ENCODE results near the gene ZIC1.

The ZIC1 gene

DNA sequence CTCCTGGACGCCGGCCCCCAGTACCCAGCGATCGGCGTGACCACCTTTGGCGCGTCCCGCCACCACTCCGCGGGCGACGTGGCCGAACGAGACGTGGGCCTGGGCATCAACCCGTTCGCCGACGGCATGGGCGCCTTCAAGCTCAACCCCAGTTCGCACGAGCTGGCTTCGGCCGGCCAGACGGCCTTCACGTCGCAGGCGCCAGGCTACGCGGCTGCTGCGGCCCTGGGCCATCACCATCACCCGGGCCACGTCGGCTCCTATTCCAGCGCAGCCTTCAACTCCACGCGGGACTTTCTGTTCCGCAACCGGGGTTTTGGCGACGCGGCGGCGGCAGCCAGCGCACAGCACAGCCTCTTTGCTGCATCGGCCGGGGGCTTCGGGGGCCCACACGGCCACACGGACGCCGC is 956 bp downstream of the ZIC1 start:
- DNase-seq (ENCODE audit: low spot score), result no peak

DNA sequence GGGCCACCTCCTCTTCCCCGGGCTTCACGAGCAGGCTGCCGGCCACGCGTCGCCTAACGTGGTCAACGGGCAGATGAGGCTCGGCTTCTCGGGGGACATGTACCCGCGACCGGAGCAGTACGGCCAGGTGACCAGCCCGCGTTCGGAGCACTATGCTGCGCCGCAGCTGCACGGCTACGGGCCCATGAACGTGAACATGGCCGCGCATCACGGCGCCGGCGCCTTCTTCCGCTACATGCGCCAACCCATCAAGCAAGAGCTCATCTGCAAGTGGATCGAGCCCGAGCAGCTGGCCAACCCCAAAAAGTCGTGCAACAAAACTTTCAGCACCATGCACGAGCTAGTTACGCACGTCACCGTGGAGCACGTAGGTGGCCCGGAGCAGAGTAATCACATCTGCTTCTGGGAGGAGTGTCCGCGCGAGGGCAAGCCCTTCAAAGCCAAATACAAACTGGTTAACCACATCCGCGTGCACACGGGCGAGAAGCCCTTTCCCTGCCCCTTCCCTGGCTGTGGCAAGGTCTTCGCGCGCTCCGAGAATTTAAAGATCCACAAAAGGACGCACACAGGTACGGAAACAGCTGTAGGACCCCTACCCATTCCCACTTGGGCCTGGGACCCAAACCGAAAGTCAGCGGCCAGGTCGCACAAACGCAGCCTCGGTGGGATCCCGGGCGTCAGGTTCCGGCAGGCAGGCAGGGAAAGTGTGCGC is 1.5 kb downstream of the ZIC1 start:
- DNase-seq (ENCODE audit: low spot score), result no peak

- no peak for DNase-seq (ENCODE audit: low spot score)
These were observed 2.2 kb downstream of the ZIC1 start for GRCh38 chr3:147411238-147411814.

GRCh38 chr3:147411815-147412241 is 2.7 kb downstream of the ZIC1 start:
- DNase-seq (ENCODE audit: low spot score), result peak; percentile 2

DNA sequence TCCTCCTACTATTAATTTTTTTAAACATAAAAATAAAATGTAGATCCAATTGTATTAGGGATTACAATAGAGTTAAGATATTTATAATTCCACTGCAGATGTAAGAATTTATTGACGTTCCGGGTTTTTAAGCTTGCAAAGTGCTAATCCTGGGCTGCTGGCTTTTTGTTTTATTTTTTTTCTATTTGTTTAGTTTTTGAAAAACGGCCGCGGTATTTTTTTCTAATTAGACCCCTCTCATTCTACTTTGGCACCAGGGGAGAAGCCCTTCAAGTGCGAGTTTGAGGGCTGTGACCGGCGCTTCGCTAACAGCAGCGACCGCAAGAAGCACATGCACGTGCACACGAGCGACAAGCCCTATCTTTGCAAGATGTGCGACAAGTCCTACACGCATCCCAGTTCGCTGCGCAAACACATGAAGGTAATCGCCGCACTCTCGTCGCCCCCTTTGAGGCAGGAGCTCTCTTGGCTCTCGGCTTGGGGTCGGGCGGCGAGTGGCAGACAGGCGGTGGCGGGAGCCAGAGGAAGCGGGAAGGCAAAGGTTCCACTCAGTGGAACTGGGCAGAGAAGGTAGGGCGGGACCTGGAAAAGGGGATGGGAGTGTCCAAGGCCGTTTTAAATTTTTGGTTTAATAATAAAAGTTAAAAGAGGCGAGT is 3.2 kb downstream of the ZIC1 start:
- DNase-seq (ENCODE audit: low spot score), result peak; percentile 10

DNA sequence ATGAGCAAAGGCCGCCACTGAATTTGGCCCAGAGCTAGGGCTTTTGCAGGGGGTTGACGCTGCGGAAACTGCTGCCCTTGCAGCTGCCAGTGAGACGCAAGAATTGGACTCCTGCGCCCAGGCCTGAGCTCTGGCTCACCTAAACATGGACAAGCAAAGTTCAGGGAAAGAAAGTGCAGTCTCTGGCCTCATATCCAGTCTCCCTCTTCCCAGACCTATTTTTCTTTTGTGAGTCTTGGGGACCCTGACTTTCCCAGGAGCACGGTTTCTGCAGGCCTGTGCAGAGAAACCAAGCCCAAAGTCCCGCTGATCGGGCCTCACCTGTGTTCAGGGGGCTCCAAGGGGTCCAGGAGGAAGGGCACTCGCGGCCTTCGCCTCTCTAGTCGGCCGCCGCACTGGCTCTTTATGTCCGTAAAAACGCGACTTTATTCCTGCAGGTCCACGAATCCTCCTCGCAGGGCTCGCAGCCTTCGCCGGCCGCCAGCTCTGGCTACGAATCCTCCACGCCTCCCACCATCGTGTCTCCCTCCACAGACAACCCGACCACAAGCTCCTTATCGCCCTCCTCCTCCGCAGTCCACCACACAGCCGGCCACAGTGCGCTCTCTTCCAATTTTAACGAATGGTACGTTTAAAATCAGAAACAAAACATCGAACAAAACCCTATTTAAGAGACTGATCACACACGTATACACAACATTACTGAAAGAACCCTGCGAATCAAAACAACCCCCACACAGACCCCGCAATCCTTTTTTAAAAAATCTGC is 3.9 kb downstream of the ZIC1 start:
- DNase-seq (ENCODE audit: low spot score), result peak; percentile 15

DNA sequence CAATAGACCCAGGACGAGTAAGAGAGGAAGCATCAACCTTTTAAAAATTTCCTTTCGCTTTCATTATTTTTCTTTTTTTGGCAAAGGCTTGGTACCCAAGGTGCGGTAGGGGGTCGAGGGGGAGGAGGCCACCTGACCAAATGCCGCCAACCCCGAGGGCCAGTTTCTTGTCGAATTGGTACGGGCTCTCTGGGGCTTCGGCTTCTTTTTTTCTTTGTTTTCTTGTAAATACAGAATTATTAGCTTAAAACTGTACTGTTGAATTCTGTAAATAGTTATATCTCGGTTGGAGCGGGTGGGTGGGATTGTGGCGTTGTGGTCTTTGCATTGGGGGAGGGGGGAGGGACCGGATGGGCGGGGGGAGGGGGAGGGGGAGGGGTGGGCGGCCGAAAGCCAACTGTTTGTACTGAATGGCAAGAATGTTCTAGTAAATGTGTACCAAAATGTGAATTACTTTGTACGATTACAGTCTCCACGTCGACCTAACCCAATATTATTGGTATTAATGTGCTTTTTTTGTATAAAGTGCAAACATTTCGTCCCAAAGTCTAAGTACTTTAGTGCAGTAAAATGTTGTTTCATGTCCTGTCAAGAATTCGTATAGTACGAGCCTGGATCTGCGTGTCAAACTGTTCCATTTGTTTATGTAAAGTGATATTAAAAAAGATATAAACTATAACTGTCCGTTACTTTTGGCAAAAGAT is 4.7 kb downstream of the ZIC1 start:
- peak; percentile 5 for DNase-seq (ENCODE audit: low spot score)

- DNase-seq (ENCODE audit: low spot score), result peak; percentile 2
These were observed 5.4 kb downstream of the ZIC1 start for GRCh38 chr3:147414390-147415138.

DNA sequence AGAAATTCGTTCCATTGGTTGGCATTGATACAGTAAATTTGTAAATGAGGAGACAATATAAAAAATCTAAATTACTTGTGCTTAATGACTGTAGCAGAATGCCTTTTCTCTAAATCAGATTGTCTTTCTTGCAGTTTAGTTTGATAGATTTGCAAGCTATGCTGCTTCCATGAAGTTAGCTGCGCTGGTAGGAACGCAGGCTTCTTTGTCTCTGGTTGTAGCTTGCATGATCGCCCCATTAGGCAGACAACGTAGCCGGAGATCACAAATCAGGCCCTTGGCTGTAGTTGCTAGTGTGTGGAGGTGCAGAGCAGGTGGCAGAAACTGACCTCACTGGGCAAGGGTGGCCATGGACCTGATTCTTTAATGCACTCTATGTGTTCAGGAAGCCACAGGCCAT is 6.1 kb downstream of the ZIC1 start:
- DNase-seq (ENCODE audit: low spot score), result peak; percentile 3

GRCh38 chr3:147415874-147416273 is 6.7 kb downstream of the ZIC1 start:
- DNase-seq (ENCODE audit: low spot score), result peak; percentile 5

DNA sequence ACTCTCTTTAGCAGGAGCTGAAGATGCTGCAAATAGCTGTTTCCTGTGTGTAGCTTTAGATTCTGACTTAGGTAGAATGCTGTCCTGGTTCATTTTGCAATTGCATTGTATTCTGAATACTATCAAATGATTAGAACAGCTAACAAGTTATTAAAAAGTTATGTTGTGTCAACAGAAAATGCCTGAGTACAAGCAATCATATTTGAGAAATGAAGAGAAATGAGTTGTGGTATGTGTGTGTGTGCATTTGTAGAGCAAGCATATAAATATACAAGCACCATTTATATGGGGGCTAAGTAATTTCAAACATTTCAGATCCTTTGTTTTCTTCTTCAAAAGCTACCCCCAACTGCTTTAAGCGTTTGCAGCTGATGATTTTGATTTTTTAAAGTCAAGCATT is 7.8 kb downstream of the ZIC1 start:
- no peak for DNase-seq (ENCODE audit: low spot score)

- DNase-seq (ENCODE audit: low spot score), result peak; percentile 3
These were observed 8.6 kb downstream of the ZIC1 start for GRCh38 chr3:147417551-147418295.

- DNase-seq (ENCODE audit: low spot score), result peak; percentile 4
These were observed 9.2 kb downstream of the ZIC1 start for GRCh38 chr3:147418371-147418781.

DNA sequence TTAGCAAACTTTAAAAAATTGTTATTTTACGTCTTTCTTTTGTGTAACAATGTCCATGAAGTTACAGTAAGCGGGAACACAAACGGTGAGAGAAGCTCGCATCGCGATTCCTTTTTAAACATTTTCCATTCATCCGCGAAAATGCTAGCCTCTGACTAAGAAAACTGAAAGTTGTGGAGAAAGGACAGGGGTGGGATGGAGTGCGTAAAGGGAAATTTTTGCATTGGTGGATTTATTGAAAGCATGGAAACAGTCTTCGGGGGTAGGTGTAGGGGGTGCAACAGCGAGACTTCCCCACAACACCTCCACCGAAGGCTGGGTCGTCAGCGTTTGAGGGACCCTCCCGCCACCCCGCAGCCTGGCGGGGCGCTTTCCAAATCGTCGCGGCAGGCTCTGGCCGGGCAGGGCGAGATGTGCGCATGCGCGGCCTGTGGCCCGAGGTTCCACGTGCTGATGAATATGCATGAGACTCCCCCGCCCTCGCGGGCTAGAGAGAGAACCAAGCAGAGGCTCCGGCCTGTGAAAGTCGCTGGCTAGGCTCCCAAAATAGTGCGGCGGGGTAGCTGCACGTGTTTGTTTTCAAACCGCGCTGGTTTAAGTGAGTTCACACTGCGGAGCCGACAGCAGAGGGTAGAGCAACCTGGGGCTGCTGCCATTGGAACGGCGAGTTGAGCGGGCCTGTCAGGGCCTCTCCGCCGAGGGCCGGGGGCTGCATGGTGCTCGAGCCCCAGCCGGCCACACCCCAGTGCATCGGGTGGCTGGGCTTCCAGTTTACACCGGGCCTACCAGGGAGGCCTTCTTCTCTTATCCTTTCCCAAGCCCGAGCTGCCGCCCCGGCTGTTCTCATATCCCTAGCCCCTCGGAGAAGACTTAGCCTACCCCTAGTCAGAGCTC is 9.9 kb downstream of the ZIC1 start:
- peak; percentile 69 for DNase-seq (ENCODE audit: low spot score)

DNA sequence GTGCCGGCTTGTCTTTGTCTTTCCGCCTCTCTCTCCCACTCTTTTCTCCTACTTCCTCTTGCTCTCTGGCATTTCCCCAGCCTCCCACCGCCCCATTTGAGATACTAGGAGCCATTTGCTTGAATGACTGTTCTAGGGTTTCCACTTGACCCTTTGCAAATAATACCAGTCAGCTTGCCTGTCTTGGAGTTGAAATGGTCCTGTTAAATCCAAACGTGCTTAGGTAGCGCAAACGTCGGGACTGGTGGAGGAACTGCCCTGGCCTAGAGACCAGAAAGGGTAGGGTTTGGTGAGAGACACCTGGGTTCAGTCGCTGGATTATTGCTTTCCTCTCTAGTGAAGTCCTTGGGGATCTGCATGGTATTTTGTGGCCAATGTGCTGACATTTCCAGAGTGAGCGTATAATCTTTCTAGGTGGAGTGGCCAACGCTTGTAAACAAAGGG is 10.6 kb downstream of the ZIC1 start:
- no peak for DNase-seq (ENCODE audit: low spot score)

DNA sequence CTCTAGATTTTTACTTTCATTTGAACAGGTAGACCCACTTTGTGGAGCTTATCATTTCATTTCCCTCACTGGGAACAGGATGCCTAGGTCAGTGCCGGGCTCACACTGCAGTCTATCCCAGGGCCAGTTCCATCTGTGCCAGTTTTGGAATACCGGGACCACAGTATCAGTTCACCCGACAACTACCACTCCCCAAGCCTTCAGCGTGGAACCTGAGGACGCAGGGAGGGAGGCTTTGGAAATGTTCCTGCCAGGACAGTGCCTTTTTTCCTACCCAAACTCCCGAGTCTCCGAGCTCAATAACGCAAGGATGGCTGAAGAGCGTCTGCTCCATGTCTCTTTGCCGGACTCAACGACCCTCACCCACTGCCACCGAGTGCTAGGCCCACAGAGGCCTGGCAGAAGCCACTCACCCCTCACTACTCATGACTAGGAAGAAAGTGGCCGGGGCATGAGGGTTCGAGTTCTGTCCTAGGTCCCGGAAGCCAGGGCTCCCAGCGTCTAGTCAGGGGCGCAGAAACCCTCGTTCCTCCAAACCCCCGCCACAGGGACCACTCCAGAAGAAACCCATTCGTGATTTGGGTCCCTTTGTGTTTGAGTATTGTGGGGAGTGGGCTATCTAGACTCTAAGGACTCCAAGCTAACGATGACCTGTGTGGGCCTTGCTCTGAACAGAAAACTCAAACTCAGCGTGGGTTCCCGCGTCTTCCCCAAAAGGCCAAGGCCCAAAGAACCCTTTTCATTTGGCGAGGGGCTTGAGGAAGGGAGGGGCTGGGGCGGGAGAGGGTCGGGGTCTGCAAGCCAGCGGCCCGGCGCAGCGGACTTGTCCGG is 11.4 kb downstream of the ZIC1 start:
- DNase-seq (ENCODE audit: low spot score), result peak; percentile 4

DNA sequence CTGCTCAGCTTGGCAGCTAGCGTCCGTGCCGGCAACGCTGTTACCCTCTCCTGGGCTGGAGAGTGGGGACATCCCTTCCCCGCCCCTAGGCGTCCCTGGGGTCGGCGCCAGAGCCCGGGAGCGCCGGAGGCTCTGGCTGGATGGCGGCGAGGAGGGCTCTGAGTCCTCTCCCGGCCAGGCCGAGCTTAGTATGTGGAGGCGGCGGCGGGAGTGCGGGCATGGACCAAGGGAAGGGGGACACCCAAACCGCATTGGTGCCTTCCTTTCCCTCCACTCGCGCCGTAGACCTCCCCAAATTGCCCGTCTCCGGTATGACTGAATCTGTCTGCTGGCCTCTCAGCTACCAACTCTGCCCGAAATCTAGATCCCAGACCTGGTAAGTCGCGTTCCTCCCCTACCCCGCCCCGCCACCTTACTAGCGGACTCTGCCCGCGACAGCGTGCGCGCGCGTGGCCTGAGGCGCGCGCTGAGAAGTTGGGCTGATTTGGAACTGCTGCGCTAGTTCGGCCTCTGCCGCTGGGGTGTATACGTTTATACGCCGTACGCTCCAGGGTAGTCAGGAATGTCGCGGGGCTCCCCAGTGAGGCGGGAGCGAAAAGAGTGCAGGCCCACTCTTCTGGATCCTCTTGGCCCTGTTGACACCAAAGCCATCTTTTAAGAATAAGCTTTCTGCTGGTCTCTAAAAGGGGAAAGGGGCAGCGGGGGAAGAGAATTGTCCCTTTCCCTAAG is 12.2 kb downstream of the ZIC1 start:
- DNase-seq (ENCODE audit: low spot score), result peak; percentile 6

- peak; percentile 5 for DNase-seq (ENCODE audit: low spot score)
These were observed 13.0 kb downstream of the ZIC1 start for GRCh38 chr3:147422196-147422595.
